ENCODE measurements around the gene DYNLT4.

Gene DYNLT4

DNA sequence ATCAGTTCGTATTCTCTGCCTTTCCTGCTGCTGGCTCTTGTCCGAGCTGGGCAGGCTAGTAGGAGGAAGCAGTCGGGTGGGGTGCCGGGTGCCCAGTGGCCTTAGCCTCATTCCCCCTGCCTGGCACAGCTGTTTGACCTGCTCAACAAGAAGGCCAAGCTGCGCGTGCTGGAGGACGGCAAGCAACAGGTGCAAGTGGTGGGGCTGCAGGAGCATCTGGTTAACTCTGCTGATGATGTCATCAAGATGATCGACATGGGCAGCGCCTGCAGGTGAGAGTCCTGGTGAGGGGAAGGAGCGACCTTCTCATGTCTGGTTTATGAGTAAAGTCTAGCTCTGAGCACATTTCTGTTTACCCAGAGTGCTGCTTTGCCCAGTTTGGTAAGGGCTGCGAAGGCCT is 48.1 kb downstream of the DYNLT4 start:
- no peak overlapping the region for H3K27ac ChIP-seq
- TF ChIP-seq, protein P1, sequence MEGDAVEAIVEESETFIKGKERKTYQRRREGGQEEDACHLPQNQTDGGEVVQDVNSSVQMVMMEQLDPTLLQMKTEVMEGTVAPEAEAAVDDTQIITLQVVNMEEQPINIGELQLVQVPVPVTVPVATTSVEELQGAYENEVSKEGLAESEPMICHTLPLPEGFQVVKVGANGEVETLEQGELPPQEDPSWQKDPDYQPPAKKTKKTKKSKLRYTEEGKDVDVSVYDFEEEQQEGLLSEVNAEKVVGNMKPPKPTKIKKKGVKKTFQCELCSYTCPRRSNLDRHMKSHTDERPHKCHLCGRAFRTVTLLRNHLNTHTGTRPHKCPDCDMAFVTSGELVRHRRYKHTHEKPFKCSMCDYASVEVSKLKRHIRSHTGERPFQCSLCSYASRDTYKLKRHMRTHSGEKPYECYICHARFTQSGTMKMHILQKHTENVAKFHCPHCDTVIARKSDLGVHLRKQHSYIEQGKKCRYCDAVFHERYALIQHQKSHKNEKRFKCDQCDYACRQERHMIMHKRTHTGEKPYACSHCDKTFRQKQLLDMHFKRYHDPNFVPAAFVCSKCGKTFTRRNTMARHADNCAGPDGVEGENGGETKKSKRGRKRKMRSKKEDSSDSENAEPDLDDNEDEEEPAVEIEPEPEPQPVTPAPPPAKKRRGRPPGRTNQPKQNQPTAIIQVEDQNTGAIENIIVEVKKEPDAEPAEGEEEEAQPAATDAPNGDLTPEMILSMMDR (conservative IDR thresholded peaks at IDR 0.05), result no peak

DNA sequence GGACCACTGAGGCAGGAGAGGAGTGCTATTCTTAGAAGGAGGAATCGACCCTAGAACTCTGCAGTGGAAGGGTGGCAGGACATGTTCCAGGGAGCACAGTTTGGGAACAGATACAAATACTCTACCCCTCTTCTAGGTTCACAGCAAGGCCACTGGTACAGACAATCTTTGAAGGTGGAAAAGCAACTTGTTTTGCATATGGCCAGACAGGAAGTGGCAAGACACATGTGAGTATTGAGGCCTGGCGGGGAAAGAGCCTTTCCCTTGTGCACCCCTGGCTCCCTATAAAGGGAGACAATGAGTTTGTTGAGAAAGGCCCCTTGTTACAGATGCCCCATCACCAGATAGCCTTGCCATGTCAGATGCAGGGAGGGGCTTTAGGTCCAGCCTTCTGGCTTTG is 49.7 kb downstream of the DYNLT4 start:
- TF ChIP-seq, protein P1 (conservative IDR thresholded peaks at IDR 0.05), result no peak
- no peak overlapping the region for H3K27ac ChIP-seq

Data from VCaP (cell line).